ENCODE results near the gene GNB4.

The GNB4 gene

DNA sequence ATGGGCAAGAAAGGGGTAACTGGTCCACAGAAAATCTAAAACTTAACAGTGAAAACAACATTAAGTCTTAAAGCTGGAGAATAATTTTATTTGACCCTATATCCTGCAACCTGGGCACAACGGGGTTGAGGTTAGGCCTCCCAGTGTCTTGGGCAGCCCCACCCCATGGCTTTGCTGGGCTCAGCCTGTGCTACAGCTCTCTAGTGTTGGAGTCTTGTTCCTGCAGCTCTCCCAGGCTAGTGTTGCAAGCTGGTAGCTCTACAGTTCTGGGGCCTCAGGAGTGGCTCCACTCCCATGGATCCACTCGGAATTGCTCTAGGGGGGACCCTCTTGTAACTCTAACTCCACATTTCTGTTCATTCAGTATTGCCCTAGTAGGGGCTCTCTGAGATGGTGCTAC is 24.9 kb upstream of the GNB4 start:
- TF ChIP-seq, protein P1, sequence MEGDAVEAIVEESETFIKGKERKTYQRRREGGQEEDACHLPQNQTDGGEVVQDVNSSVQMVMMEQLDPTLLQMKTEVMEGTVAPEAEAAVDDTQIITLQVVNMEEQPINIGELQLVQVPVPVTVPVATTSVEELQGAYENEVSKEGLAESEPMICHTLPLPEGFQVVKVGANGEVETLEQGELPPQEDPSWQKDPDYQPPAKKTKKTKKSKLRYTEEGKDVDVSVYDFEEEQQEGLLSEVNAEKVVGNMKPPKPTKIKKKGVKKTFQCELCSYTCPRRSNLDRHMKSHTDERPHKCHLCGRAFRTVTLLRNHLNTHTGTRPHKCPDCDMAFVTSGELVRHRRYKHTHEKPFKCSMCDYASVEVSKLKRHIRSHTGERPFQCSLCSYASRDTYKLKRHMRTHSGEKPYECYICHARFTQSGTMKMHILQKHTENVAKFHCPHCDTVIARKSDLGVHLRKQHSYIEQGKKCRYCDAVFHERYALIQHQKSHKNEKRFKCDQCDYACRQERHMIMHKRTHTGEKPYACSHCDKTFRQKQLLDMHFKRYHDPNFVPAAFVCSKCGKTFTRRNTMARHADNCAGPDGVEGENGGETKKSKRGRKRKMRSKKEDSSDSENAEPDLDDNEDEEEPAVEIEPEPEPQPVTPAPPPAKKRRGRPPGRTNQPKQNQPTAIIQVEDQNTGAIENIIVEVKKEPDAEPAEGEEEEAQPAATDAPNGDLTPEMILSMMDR (IDR thresholded peaks at IDR 0.05; ENCODE audit: borderline replicate concordance, control extremely low read depth, extremely low read depth, insufficient read depth, missing control alignments): no peak
- no peak for DNase-seq (ENCODE audit: low spot score)
- in situ Hi-C loops (cut with MboI; ENCODE audit: low sequenced_read_pairs, unreplicated experiment): no loop called here

DNA sequence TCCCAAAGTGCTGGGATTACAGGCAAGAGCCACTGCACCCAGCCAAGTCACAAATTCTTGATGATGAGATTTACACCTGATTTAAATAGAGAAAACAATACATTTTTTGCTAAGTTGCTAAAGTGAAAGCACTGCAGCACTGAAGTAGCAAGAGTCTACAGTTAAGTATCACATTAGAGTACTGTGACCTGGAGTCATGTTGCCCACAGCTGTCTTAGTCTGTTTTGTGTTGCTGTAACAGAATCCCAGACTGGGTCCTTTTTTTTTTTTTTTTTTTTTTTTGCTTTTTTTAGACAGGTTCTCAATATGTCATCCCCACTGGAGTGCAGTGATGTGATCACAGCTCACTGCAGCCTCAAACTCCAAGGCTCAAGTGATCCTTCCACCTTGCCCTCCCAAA is 23.2 kb upstream of the GNB4 start:
- no peak for DNase-seq (ENCODE audit: low spot score)
- in situ Hi-C loops (cut with MboI; ENCODE audit: low sequenced_read_pairs, unreplicated experiment): no loop called here
- TF ChIP-seq, protein P1 (IDR thresholded peaks at IDR 0.05; ENCODE audit: borderline replicate concordance, control extremely low read depth, extremely low read depth, insufficient read depth, missing control alignments): no peak

DNA sequence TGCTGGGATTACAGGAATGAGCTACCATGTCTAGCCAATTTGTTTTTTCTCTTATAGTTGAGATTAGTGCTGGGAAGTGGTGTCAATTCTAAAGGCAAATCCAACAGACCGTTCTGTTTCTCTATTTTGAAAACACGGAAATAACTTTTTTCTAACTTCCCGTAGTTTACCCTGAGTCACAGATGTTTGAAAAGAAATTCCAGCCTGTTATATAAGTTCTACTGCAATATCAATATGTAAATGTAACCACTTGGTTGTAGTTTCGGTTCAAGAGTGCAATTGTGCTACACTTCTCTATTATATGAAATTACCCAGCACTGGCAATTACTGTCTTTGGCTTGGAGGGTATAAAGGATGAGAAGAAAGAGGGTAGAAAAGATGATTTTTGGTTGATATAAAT is 22.3 kb upstream of the GNB4 start:
- in situ Hi-C loops (cut with MboI; ENCODE audit: low sequenced_read_pairs, unreplicated experiment): no loop called here
- TF ChIP-seq, protein P1 (IDR thresholded peaks at IDR 0.05; ENCODE audit: borderline replicate concordance, control extremely low read depth, extremely low read depth, insufficient read depth, missing control alignments): no peak
- DNase-seq (ENCODE audit: low spot score): no peak

DNA sequence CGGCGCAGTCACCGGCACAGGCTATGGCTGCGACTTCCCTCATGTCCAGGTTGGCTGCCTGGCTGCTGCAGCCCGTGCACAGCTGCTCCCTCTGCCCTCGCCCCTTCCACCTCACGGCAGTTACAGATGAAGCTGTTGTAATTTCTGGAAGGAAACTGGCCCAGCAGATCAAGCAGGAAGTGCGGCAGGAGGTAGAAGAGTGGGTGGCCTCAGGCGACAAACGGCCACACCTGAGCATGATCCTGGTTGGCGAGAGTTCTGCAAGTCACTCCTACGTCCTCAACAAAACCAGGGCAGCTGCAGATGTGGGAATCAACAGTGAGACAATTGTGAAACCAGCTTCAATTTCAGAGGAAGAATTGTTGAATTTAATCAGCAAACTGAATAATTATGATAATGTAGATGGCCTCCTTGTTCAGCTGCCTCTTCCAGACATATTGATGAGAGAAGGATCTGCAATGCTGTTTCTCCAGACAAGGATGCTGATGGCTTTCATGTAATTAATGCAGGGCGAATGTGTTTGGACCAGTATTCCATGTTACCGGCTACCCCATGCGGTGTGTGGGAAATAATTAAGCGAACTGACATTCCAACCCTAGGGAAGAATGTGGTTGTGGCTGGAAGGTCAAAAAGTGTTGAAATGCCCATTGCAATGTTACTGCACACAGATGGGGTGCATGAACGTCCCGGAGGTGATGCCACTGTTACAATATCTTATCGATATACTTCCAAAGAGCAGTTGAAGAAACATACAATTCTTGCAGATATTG is 13.2 kb upstream of the GNB4 start:
- TF ChIP-seq, protein P1 (IDR thresholded peaks at IDR 0.05; ENCODE audit: borderline replicate concordance, control extremely low read depth, extremely low read depth, insufficient read depth, missing control alignments): no peak
- in situ Hi-C loops (cut with MboI; ENCODE audit: low sequenced_read_pairs, unreplicated experiment): no loop called here
- peak; percentile 28 for DNase-seq (ENCODE audit: low spot score)

DNA sequence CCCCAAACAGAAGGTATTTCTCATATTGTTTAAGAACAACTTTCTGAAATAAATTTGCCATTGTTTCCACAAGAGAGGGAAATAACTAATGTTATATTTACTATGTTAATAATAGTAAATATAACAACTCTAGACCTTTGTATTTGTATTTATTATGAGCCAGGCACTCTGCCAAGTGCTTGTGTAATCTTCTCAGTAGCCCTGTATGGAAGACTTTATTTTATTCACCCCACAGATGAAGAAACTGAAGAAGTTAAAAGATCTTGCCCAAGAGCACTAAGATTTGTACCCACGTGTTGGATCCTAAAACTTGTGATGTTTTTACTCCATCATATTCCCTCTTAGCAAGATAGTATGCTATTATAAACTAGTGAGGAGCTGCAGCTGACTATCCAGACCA is 12.0 kb upstream of the GNB4 start:
- in situ Hi-C loops (cut with MboI; ENCODE audit: low sequenced_read_pairs, unreplicated experiment): no loop called here
- TF ChIP-seq, protein P1 (IDR thresholded peaks at IDR 0.05; ENCODE audit: borderline replicate concordance, control extremely low read depth, extremely low read depth, insufficient read depth, missing control alignments): no peak
- DNase-seq (ENCODE audit: low spot score): no peak

DNA sequence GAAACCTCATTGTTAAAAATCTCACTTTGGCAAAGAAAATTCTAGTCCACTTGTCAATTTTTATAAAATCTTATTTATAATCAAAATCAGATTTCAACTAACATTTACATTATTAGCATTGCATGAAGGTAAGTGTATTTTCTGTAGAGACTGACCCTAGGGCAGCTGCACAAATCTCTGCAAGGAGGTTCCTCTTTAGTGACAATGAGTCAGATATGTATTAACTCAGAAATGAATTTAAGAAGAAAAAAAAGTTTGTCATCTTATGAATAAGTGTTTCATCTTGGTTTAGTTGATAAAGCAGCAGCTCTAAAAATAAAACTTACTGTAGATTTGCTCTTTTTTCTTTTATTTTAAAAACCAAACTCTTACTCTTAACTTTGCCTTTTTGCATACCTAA is 9.0 kb upstream of the GNB4 start:
- TF ChIP-seq, protein P1 (IDR thresholded peaks at IDR 0.05; ENCODE audit: borderline replicate concordance, control extremely low read depth, extremely low read depth, insufficient read depth, missing control alignments): no peak
- in situ Hi-C loops (cut with MboI; ENCODE audit: low sequenced_read_pairs, unreplicated experiment): no loop called here
- no peak for DNase-seq (ENCODE audit: low spot score)

All from GM13976 (cell line).